Endodermal cell (in vitro differentiated cells): ENCODE results near the gene ST6GALNAC2. TPM values are rescaled to one million over a fixed set of nuclear protein-coding genes. Genes with fewer than 3 reads are reported as not detected.
"Not testable (repeated sequence)": the region's sequence is repeated elsewhere in the genome, so short reads cannot be mapped to it uniquely, and the experiment has no call there.

ENCODE experiments used
- DNase-seq: peaks from one replicate; pipeline ENCODE4 v3.0.0-alpha.2; 2017
- H3K27ac ChIP-seq: 2 replicates; pipeline ENCODE4 v1.5.1; 2013; ENCODE audit warnings: mild to moderate bottlenecking, low read depth, low read length, moderate library complexity
- H3K27me3 ChIP-seq: 2 replicates; pipeline ENCODE4 v1.6.1; 2013; ENCODE audit warnings: mild to moderate bottlenecking, low read length, moderate library complexity; ENCODE audit not compliant: insufficient read depth, control insufficient read depth, poor library complexity, severe bottlenecking
- H3K36me3 ChIP-seq: 2 replicates; pipeline ENCODE4 v1.7.0; 2013; ENCODE audit warnings: mild to moderate bottlenecking, low read length, moderate library complexity; ENCODE audit not compliant: control insufficient read depth, insufficient read depth
- H3K4me1 ChIP-seq: one replicate; pipeline ENCODE4 v1.7.0; 2013; ENCODE audit warnings: low read length; ENCODE audit not compliant: control insufficient read depth, insufficient read depth
- H3K4me3 ChIP-seq: 2 replicates; pipeline ENCODE4 v1.5.1; 2013; ENCODE audit warnings: mild to moderate bottlenecking, low read length, moderate library complexity
- H3K9ac ChIP-seq: 2 replicates; pipeline ENCODE4 v1.6.1; 2013; ENCODE audit warnings: mild to moderate bottlenecking, low read length, moderate library complexity; ENCODE audit not compliant: poor library complexity, severe bottlenecking; ENCODE audit errors: extremely low read depth
- H3K9me3 ChIP-seq: 2 replicates; pipeline ENCODE4 v1.6.1; 2013; ENCODE audit warnings: mild to moderate bottlenecking, low read length, moderate library complexity; ENCODE audit not compliant: control insufficient read depth
- H3K27ac Mint-ChIP-seq: 2 replicates; pipeline ENCODE4 v1.8.0; 2020; ENCODE audit warnings: mixed read lengths
- H3K27me3 Mint-ChIP-seq: 2 replicates; pipeline ENCODE4 v1.8.0; 2021; ENCODE audit warnings: mild to moderate bottlenecking, mixed read lengths; ENCODE audit not compliant: insufficient read depth
- H3K36me3 Mint-ChIP-seq: 2 replicates; pipeline ENCODE4 v1.8.0; 2020; ENCODE audit warnings: low read depth, mixed read lengths
- H3K4me1 Mint-ChIP-seq: 2 replicates; pipeline ENCODE4 v1.8.0; 2020; ENCODE audit warnings: mixed read lengths
- H3K4me3 Mint-ChIP-seq: 2 replicates; pipeline ENCODE4 v1.8.0; 2020; ENCODE audit warnings: mild to moderate bottlenecking, moderate library complexity, mixed read lengths
- H3K9me3 Mint-ChIP-seq: 2 replicates; pipeline ENCODE4 v1.8.0; 2020; ENCODE audit warnings: mild to moderate bottlenecking, mixed read lengths
- CTCF ChIP-seq: fragments of 200-600 bp; sonication (generic); conservative IDR thresholded peaks from 2 replicates; pipeline ENCODE4 v1.5.0; 2021; ENCODE audit warnings: antibody characterized with exemption, mild to moderate bottlenecking
- WGBS, 2 experiments: methylation state at CpG; one replicate each; pipeline versions ENCODE4 v1.1.5 to v1.1.7; 2013; ENCODE audit warnings: missing lambda C conversion rate in 2 of 2, mixed read lengths in 1 of 2; ENCODE audit not compliant: insufficient coverage in 1 of 2, insufficient read length in 1 of 2; 5-methylcytosine and 5-hydroxymethylcytosine counted together
- total RNA-seq, 2 donors: library from RNA; stranded (reverse); fragmentation: NEBNext Ultra II Directional in 1 of 2; extraction: Animal tissue kit (Norgen Biotek cat#: 25700) in 1 of 2; gene quantifications; 2 replicates in 1 of 2; 3 replicates in 1 of 2; pipeline ENCODE4 v1.2.1, GENCODE V29; 2021

ST6GALNAC2 gene
- total RNA-seq, 2 donors from 2014 or later = 15.1 to 26.9 TPM

- no peak for DNase-seq
- no peaks in the 10 kb centered on the region for H3K36me3 Mint-ChIP-seq
- no peak overlapping the region for H3K27ac ChIP-seq
- H3K9me3 ChIP-seq = no peaks in the 10 kb centered on the region
- H3K27ac Mint-ChIP-seq = peak overlapping the region; percentile 39
- H3K4me1 Mint-ChIP-seq = peaks cover 8% of the 10 kb centered on the region
- H3K9me3 Mint-ChIP-seq = no peaks in the 10 kb centered on the region
- H3K27me3 ChIP-seq = peaks cover 5% of the 10 kb centered on the region
- no peak overlapping the region for H3K4me3 Mint-ChIP-seq
- H3K9ac ChIP-seq = no peak overlapping the region
- WGBS, 2 experiments = 88 to 89% methylated on average over 12 to 25 of the region's 25 CpGs
- TF ChIP-seq CTCF = no peak
- no peaks in the 10 kb centered on the region for H3K36me3 ChIP-seq
- no peak overlapping the region for H3K4me3 ChIP-seq
- no peaks in the 10 kb centered on the region for H3K4me1 ChIP-seq
- H3K27me3 Mint-ChIP-seq = peaks cover 19% of the 10 kb centered on the region
These were observed 60.8 kb downstream of the ST6GALNAC2 start for GRCh38 chr17:76524598-76525512.

- Mint-ChIP-seq H3K4me3 (no peak overlapping the region), H3K9me3 (no peaks in the 10 kb centered on the region), H3K36me3 (no peaks in the 10 kb centered on the region), H3K4me1 (peaks cover 8% of the 10 kb centered on the region), H3K27ac (no peak overlapping the region), H3K27me3 (peaks cover 21% of the 10 kb centered on the region)
- H3K4me1 ChIP-seq = no peaks in the 10 kb centered on the region
- peak; percentile 100 for TF ChIP-seq CTCF
- peaks cover 5% of the 10 kb centered on the region for H3K27me3 ChIP-seq
- no peaks in the 10 kb centered on the region for H3K36me3 ChIP-seq
- DNase-seq = peak; percentile 98
- WGBS, 2 experiments = 25 to 58% methylated on average over 10 to 35 of the region's 35 CpGs
- no peaks in the 10 kb centered on the region for H3K9me3 ChIP-seq
- H3K4me3 ChIP-seq = no peak overlapping the region
- H3K27ac ChIP-seq = no peak overlapping the region
- H3K9ac ChIP-seq = no peak overlapping the region
These were observed 62.3 kb downstream of the ST6GALNAC2 start for GRCh38 chr17:76523084-76524037.

DNA sequence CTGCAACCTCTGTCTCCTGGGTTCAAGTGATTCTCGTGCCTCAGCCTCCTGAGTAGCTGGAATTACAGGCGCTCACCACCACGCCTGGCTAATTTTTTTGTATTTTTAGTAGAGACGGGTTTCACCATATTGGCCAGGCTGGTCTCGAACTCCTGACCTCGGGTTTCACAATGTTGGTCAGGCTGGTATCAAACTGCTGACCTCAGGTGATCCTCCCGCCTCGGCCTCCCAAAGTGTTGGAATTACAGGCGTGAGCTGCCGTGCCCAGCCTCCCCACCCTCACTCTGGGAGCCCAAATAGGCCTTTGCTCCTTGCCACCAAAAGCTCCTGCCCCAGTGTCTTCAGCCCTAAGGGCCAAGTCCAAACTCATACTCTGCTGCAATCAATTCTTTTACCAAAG lies 64.0 kb downstream of the ST6GALNAC2 start:
- H3K4me1 ChIP-seq, H3K36me3 Mint-ChIP-seq, H3K4me3 ChIP-seq, H3K9me3 ChIP-seq, H3K4me1 Mint-ChIP-seq, H3K27me3 ChIP-seq, H3K27ac ChIP-seq, H3K9me3 Mint-ChIP-seq, DNase-seq, H3K9ac ChIP-seq, H3K27ac Mint-ChIP-seq, H3K36me3 ChIP-seq, H3K4me3 Mint-ChIP-seq: not testable (repeated sequence)
- 95 to 98% methylated on average over 10 of the region's 10 CpGs for WGBS, 2 experiments
- peaks cover 21% of the 10 kb centered on the region for H3K27me3 Mint-ChIP-seq
